ENCODE results near the gene MRPL11. TPM values are rescaled to one million over a fixed set of nuclear protein-coding genes. Genes with fewer than 3 reads are reported as not detected.
"Not testable (repeated sequence)": the region's sequence is repeated elsewhere in the genome, so short reads cannot be mapped to it uniquely, and the experiment has no call there.

MRPL11 gene
- total RNA-seq, 1 donor from 2014 or later = 54.8 TPM

DNA sequence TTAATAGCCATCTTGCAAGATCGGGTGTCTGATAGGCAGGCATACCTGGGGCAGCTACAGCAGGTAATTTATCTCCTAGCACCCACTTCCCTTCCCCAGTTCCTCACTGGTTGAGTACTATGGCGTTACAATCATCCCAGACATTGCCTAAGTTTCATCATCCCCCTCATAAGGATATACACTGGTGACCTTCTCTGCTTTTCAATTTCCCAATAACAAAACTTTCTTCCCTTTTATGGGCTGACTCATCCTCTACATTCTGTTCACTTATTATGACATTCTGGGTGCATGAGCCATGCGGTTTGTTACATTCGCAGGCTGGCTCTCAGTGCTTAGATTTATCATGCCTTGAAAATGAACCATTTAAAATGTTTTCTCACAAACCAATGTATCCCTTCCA is 5.0 kb upstream of the MRPL11 start:
- no peak for DNase-seq (ENCODE audit: low read depth)
- TF ChIP-seq, protein P1, sequence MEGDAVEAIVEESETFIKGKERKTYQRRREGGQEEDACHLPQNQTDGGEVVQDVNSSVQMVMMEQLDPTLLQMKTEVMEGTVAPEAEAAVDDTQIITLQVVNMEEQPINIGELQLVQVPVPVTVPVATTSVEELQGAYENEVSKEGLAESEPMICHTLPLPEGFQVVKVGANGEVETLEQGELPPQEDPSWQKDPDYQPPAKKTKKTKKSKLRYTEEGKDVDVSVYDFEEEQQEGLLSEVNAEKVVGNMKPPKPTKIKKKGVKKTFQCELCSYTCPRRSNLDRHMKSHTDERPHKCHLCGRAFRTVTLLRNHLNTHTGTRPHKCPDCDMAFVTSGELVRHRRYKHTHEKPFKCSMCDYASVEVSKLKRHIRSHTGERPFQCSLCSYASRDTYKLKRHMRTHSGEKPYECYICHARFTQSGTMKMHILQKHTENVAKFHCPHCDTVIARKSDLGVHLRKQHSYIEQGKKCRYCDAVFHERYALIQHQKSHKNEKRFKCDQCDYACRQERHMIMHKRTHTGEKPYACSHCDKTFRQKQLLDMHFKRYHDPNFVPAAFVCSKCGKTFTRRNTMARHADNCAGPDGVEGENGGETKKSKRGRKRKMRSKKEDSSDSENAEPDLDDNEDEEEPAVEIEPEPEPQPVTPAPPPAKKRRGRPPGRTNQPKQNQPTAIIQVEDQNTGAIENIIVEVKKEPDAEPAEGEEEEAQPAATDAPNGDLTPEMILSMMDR (IDR thresholded peaks at IDR 0.05; ENCODE audit: insufficient read depth, low read length, poor library complexity, severe bottlenecking) = no peak
- H3K36me3 ChIP-seq (ENCODE audit: control insufficient read depth, insufficient read depth, low read length) = no peaks in the 10 kb centered on the region
- H3K27me3 ChIP-seq (ENCODE audit: control insufficient read depth, insufficient read depth, low read length) = no peaks in the 10 kb centered on the region
- no peak overlapping the region for H3K4me3 ChIP-seq (ENCODE audit: low read depth, low read length)

DNA sequence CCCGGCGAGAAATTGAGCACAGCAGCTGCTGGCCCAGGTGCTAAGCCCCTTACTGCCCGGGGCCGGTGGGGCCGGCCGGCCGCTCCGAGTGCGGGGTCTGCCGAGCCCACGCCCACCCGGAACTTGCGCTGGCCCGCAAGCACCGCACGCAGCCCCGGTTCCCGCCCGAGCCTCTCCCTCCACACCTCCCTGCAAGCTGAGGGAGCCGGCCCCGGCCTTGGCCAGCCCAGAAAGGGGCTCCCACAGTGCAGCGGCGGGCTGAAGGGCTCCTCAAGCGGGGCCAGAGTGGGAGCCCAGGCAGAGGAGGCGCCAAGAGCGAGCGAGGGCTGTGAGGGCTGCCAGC is 2.3 kb upstream of the MRPL11 start:
- not testable (repeated sequence) for H3K27me3 ChIP-seq (ENCODE audit: control insufficient read depth, insufficient read depth, low read length); DNase-seq (ENCODE audit: low read depth); H3K36me3 ChIP-seq (ENCODE audit: control insufficient read depth, insufficient read depth, low read length)

DNA sequence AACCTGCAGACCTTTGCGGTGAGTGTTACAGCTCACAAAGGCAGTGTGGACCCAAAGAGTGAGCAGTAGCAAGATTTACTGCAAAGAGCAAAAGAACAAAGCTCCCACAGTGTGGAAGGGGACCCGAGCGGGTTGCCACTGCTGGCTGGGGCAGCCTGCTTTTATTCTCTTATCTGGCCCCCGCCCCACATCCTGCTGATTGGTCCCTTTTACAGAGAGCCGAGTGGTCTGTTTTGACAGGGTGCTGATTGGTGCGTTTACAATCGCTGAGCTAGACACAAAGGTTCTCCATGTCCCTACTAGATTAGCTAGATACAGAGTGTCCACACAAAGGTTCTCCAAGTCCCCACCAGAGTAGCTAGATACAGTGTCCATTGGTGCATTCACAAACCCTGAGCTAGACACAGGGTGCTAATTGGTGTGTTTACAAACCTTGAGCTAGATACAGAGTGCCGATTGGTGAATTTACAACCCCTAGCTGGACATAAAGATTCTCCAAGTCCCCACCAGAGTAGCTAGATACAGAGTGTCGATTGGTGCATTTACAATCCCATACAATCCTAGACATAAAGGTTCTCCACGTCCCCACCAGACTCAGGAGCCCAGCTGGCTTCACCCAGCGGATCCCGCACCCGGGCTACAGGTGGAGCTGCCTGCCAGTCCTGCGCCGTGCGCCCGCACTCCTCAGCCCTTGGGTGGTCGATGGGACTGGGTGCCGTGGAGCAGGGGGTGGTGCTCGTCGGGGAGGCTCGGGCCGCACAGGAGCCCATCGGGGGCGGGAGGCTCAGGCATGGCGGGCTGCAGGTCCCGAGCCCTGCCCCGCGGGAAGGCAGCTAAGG is 1.7 kb upstream of the MRPL11 start:
- not testable (repeated sequence) for DNase-seq (ENCODE audit: low read depth); H3K4me3 ChIP-seq (ENCODE audit: low read depth, low read length); H3K27me3 ChIP-seq (ENCODE audit: control insufficient read depth, insufficient read depth, low read length); H3K36me3 ChIP-seq (ENCODE audit: control insufficient read depth, insufficient read depth, low read length)

More for the DNA sequence above, 2.3 kb upstream of the MRPL11 start:
- not testable (repeated sequence) for H3K4me3 ChIP-seq (ENCODE audit: low read depth, low read length)

DNA sequence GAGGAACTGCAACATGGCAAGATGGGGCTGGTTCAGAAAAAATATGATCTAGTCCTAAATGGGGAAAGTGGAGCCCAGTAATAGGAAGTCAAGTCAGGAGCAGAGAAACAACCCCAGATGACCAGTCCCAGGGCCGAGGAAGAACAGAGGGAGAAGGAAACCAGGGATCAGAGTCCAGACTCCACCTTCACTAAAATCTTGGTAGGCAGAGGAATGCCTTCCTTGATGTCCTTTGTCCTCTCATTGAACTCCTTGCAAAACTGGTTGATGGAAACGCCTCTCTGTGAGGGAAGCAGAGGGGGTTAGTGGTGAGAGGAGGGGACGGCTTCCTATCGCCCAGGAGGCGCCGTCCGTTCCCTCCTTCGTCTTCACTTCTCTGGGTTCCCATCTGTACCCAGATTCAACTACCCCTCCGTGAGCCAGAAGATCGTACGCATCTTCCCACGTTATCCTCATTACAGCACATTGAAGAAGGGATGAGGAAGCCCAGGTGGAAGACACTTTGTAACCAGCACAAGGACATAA is 607 bp downstream of the MRPL11 start:
- TF ChIP-seq, protein P1 (IDR thresholded peaks at IDR 0.05; ENCODE audit: insufficient read depth, low read length, poor library complexity, severe bottlenecking) = no peak
- H3K4me3 ChIP-seq (ENCODE audit: low read depth, low read length) = peak overlapping the region; percentile 72
- no peak for DNase-seq (ENCODE audit: low read depth)
- peaks cover 3% of the 10 kb centered on the region for H3K36me3 ChIP-seq (ENCODE audit: control insufficient read depth, insufficient read depth, low read length)
- H3K27me3 ChIP-seq (ENCODE audit: control insufficient read depth, insufficient read depth, low read length) = no peaks in the 10 kb centered on the region

DNA sequence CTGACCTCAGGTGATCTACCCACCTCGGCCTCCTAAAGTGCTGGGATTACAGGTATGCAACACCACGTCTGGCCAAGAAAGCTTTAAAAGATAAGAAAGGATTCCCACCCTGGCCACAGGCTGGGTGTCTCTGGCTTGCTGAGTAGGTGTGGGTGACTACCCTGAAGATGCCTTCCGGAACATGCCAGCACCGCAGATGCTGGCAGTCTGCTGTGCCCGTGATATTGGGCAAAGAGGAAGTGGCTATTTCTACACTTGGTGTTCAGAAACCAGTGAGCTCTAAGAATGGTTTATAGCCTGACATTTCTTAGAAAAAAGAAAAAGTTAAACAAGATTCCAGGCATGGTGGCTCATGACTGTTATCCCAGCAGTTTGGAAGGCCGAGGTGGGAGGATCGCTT is 6.1 kb downstream of the MRPL11 start:
- no peak for DNase-seq (ENCODE audit: low read depth)
- Histone ChIP-seq H3K4me3 (ENCODE audit: low read depth, low read length) (no peak overlapping the region), H3K27me3 (ENCODE audit: control insufficient read depth, insufficient read depth, low read length) (no peaks in the 10 kb centered on the region), H3K36me3 (ENCODE audit: control insufficient read depth, insufficient read depth, low read length) (peaks cover 3% of the 10 kb centered on the region)
- TF ChIP-seq, protein P1 (IDR thresholded peaks at IDR 0.05; ENCODE audit: insufficient read depth, low read length, poor library complexity, severe bottlenecking) = no peak

DNA sequence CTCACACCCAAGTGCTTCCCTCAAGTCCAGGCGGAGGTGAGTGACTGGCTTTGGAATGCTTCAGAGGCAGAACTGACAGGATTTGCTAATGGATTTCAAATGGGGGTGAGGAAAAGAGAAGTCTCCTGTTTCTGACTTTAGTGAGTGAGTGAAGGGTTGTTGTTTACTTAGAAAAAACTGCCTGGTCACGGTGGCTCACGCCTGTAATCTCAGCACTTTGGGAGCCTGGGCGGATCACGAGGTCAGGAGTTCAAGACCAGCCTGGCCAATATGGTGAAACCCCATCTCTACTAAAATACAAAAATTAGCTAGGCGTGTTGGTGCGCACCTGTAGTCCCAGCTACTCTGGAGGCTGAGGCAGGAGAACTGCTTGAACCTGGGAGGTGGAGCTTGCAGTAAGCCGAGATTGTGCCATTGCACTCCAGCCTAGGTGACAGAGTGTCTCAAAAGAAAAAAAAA is 6.7 kb downstream of the MRPL11 start:
- not testable (repeated sequence) for DNase-seq (ENCODE audit: low read depth); H3K27me3 ChIP-seq (ENCODE audit: control insufficient read depth, insufficient read depth, low read length); H3K4me3 ChIP-seq (ENCODE audit: low read depth, low read length); H3K36me3 ChIP-seq (ENCODE audit: control insufficient read depth, insufficient read depth, low read length)

DNA sequence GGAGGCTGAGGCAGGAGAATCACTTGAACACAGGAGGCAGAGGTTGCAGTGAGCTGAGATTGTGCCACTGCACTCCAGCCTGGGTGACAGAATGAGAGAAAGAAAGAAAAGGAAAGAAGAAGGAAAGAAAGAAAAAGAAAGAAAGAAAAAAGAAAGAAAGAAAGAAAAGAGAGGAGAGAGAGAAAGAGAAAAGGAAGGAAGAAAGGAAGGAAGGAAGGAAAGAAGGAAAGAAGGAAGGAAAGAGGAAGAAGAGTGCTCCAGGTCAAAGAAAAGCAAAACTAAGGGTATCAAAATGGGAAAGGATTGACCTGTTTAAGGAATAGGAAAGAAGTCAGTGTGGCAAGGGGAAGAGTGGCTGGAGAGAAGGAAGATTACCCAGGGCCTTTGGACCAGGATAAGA is 7.4 kb downstream of the MRPL11 start:
- DNase-seq (ENCODE audit: low read depth); H3K4me3 ChIP-seq (ENCODE audit: low read depth, low read length); H3K36me3 ChIP-seq (ENCODE audit: control insufficient read depth, insufficient read depth, low read length); H3K27me3 ChIP-seq (ENCODE audit: control insufficient read depth, insufficient read depth, low read length): not testable (repeated sequence)
